ENCODE data around the gene COL4A2. TPM values are rescaled to one million over a fixed set of nuclear protein-coding genes. Genes with fewer than 3 reads are reported as not detected.

The COL4A2 gene
- total RNA-seq, 1 experiment from 2014 or later, result 67.4 TPM

DNA sequence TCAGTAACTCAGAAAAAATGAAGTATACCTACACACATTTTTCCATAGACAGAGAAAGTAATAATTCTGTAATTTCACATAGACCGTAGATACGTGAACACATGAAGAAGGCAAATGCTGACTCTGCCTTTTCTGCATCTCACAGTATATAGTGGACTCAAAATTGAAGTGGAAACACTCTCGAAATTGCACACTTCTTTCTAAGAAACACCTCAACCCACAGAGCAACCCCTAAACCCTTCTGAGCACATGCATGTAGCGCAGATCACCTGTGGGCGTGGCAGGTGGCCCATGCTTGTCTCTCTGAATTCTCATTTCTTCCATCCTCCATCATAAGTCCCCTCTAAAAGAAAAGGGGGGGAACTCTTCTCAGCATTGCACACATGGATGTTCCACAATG is 34.9 kb upstream of the COL4A2 start:
- no peak for DNase-seq (ENCODE audit: low read depth)

DNA sequence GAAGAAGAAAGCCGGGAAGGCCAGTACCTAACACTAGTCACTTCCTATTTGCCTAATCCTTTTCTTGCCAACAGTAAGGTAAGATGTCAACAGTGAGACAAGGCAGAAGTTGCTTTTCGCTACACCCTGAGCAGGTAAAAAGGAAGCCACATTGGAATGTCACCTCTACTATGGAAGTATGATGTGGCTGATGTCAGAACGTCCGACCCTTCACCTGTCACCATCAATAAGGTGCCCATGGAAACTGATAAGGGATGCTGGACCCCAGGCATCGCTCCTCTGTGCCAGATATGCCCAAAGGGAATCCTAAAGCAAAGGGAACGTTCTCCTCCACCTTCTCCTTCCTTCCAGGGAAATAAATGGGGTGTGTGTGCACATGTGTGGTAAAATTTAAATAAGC is 34.4 kb upstream of the COL4A2 start:
- DNase-seq (ENCODE audit: low read depth), result no peak

DNA sequence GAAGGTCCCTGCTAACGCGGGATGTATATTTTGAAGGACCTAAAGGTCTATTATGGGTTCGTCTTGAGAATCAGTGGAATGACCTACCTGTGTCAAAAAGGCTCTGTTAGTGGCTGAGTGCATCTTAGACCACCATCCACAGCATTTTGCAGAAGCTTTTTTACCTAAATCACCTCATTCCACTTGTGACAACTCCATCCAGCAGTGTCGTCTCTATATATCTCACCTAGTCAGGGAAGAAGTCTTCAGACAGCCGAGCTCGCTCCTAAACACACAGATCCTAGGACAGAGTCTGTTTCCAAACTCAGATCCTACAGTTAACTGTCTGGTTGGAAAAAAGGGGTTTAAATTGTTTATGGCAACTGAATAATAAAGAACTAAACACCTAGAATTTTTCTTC is 33.8 kb upstream of the COL4A2 start:
- DNase-seq (ENCODE audit: low read depth), result no peak

- no peak for DNase-seq (ENCODE audit: low read depth)
Observed at GRCh38 chr13:110274687-110275086, 32.4 kb upstream of the COL4A2 start.

- DNase-seq (ENCODE audit: low read depth), result no peak
Observed at GRCh38 chr13:110275931-110276552, 31.0 kb upstream of the COL4A2 start.

GRCh38 chr13:110276553-110276950 is 30.5 kb upstream of the COL4A2 start:
- no peak for DNase-seq (ENCODE audit: low read depth)

DNA sequence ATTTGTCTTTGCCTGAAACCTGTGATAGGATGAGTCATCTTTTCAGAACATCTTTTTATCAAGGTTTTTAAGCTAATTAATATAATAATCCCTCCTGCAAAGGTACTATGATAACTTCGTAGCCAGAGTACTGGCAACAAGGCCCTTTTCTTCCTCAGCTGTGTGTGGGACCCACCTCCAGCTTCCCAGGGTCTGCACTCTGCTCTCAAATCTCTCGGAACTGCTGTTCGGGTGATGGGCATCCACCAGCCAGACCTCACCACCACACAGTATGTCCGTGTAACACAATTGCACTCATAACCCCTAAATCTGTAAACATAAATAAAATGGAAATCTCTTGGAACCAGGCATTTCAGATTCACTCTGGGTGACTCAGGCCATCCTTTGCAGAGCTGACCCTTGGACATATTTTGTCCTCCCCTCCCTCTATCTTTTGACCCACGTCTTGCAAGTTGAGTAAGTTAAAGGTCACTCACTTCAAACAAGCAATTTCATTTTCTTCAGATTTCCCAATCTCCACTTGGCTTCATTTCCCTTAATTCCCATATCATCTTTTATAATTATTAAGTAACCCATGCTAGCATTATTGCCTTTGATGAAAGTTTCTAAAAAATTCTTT is 29.6 kb upstream of the COL4A2 start:
- DNase-seq (ENCODE audit: low read depth), result no peak

DNA sequence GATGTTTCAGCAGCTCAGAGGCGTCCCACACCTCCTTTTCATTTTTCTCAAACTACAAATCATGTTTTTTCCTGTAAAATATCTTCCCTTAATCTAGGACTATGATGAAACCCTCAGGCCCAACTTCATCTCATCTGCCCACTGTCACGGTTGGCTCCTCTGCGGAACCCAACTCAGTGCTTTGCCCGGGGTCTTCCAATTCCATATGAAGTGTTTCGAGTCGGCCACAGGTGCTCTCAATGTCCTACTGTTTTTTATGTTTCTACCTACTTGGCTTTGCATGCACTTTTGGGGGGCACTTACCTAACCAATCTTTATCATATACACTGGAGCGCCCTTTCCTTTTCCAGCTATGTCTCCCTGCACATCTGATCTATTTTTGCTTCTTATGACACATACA is 28.2 kb upstream of the COL4A2 start:
- no peak for DNase-seq (ENCODE audit: low read depth)

DNA sequence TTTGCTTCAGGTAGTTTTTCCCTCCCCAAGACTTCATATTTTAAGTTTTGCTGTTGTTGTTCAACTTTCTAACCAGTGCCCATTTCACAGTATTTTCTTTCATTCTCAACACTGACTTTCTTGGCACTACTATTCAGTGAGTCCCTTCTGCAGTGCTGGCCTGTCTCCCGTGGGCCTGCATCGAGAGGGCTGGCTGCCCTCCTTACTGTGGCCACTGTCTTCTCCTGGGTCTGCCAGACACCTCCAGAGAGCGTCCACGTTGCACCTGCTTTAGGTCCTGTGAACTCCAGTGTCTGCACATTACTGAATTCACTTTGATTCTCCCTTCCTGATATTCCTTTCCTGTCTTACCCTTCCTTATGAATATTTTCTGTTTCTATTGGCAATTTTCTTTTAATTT is 27.4 kb upstream of the COL4A2 start:
- DNase-seq (ENCODE audit: low read depth), result no peak

- DNase-seq (ENCODE audit: low read depth), result no peak
Observed at GRCh38 chr13:110280231-110280813, 26.8 kb upstream of the COL4A2 start.

- no peak for DNase-seq (ENCODE audit: low read depth)
Observed at GRCh38 chr13:110280985-110281688, 25.9 kb upstream of the COL4A2 start.

DNA sequence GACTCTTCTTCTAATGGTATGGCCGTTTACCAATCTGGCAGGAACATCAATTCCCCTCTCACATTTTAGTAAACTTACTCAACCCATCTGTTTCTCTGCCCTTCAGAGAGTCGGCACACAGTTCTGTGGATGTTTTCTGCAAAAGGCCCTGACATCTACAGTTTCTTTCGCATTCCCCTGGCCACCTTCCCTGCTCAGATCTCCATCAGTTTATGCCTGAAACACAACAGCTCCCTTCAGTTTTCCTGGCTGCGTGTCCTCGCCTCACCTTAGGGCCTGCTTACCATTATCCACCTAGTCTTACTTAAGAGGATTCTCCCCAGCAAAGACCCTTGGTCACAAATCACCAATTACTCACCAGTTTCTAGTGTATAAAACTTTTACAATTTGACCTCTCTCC is 25.3 kb upstream of the COL4A2 start:
- DNase-seq (ENCODE audit: low read depth), result no peak

- no peak for DNase-seq (ENCODE audit: low read depth)
Observed at GRCh38 chr13:110282316-110282841, 24.7 kb upstream of the COL4A2 start.

GRCh38 chr13:110283736-110284517 is 23.2 kb upstream of the COL4A2 start:
- peak; percentile 28 for DNase-seq (ENCODE audit: low read depth)

- no peak for DNase-seq (ENCODE audit: low read depth)
Observed at GRCh38 chr13:110284779-110285484, 22.2 kb upstream of the COL4A2 start.

GRCh38 chr13:110285991-110286832 is 20.9 kb upstream of the COL4A2 start:
- DNase-seq (ENCODE audit: low read depth), result no peak

GRCh38 chr13:110286833-110287819 is 20.0 kb upstream of the COL4A2 start:
- no peak for DNase-seq (ENCODE audit: low read depth)

GRCh38 chr13:110289174-110289573 is 17.9 kb upstream of the COL4A2 start:
- no peak for DNase-seq (ENCODE audit: low read depth)

DNA sequence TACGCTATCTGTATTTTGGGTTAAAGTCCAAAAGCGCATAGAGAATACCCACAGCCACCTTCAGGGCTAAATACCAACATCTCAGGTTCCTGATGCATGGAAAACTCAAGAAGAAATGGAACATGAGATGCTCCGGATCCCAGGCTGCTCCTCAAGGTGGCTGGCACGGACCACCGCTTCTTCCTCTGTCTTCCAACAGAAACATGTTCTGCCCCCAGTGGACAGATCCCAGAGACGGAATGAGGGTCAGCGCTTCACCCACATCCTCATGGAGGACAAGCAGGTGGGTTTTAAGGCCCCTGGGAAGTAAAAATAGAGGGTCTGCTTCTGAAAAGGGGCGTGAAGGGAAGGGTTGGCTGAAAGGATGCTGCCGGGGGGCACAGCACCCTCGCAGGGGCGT is 17.4 kb upstream of the COL4A2 start:
- DNase-seq (ENCODE audit: low read depth), result no peak
